Measurements from ENCODE around the gene IARS1. TPM values are rescaled to one million over a fixed set of nuclear protein-coding genes. Genes with fewer than 3 reads are reported as not detected.

IARS1 gene
- total and polyA plus RNA-seq, 2 of the 13 experiments (the other 11 are each of a cell fraction or from before 2014, with no cell fraction given): 55.9 to 185 TPM

DNA sequence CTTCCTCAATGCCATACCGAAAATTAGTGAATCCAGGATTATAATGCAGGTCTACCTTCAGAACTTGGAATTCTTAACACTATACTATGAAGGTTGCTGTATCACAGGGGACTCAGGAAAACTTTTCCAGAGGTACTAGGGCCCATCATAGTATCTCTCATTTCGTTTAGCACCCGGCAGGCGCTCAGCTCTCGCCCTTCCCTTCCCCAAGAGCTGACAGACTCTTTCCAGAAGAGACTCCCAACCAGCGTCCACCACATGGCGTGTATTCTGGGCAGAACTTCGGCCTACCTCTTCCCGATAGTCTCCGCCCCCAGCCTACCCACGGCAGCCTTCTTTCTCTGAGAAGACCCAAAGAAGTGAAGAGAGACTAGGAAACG is 31.4 kb upstream of the IARS1 start:
- DNase-seq (ENCODE audit: low spot score): no peak
- in situ Hi-C loops (cut with HindIII; ENCODE audit: extremely low pct_ligation_motif_present, low pct_unique_long_range_greater_than_20kb) (loop anchor here (10.0 kb wide), 1 partner anchor 310 kb away; no protein-coding TSS in a partner anchor), intact Hi-C loops (cut with micrococcal nuclease; ENCODE audit: unreplicated experiment) (loop anchor here (2.0 kb wide), 1 partner anchor 310 kb away; no protein-coding TSS in a partner anchor)
- Histone ChIP-seq H3K4me3 (replicated peaks in 1 of 3; ENCODE audit: insufficient read depth in 1 of 3, low read depth in 2 of 3, low read length in 3 of 3) (peak overlapping the region; percentile 74 to 98 (median 93)), H3K9ac (ENCODE audit: insufficient read depth, low read depth, low read length) (peak overlapping the region; percentile 98), H3K36me3 (replicated peaks in 1 of 2; ENCODE audit: control insufficient read depth in 1 of 2, insufficient read depth in 2 of 2, low read length in 2 of 2) (peaks cover 0 to 22% of the 10 kb centered on the region in 2 experiments; a peak in 3 of 5 replicates), H3K4me1 (ENCODE audit: insufficient read depth, low read length) (peaks cover 40% of the 10 kb centered on the region), H3K79me2 (ENCODE audit: insufficient read depth, low read length) (peaks cover 29% of the 10 kb centered on the region), H3K27ac (ENCODE audit: extremely low read length, insufficient read depth, low read length) (peak overlapping the region; percentile 96), H3K9me3 (ENCODE audit: low read length) (no peaks in the 10 kb centered on the region), H4K20me1 (ENCODE audit: insufficient read depth, low read length) (no peaks in the 10 kb centered on the region), H3K27me3 (ENCODE audit: control insufficient read depth in 1 of 2, insufficient read depth in 2 of 2, low read length in 2 of 2) (no peaks in the 10 kb centered on the region; a peak in 1 of 5 replicates), H3K4me2 (ENCODE audit: low read depth, low read length) (peak overlapping the region; percentile 94), H2AFZ (ENCODE audit: low read length) (peak overlapping the region; percentile 84)
- WGBS (ENCODE audit: low lambda C conversion rate): 4% methylated on average over 12 of the region's 12 CpGs
- BruUV-seq (replicated peaks): TSS peak; percentile 79
- ChIA-PET POLR2A (interaction anchor here (0.9 to 2.4 kb wide), 6 partner anchors 11 to 1132 kb away, joined by 3 to 12 read pairs (median 4); partner anchors contain the start of gene IPPK), CTCF (ENCODE audit: low intra/inter-chr PET ratio, low total read pairs) (no interaction called here)
- peak; percentile 71 for ATAC-seq
- no peak for FAIRE-seq
- no peak for TF ChIP-seq ZHX2 (IDR thresholded peaks at IDR 0.05; ENCODE audit: low read depth)
- TF ChIP-seq ZHX2 (CRISPR knock-in tag; IDR thresholded peaks at IDR 0.05; ENCODE audit: borderline replicate concordance): 0 out of 2 replicates have a peak, but pooled peaks have one; percentile 52
- TF ChIP-seq ZFX (CRISPR knock-in tag; IDR thresholded peaks at IDR 0.05; ENCODE audit: low read depth): no peak
- no peak for TF ChIP-seq ZBTB21 (CRISPR knock-in tag; IDR thresholded peaks at IDR 0.05)
- 0 out of 2 replicates have a peak, but pooled peaks have one; percentile 36 for TF ChIP-seq MEIS2 (CRISPR knock-in tag; IDR thresholded peaks at IDR 0.05)
- no peak for TF ChIP-seq ZFAT (CRISPR knock-in tag; conservative IDR thresholded peaks at IDR 0.05)
- no peak for TF ChIP-seq RAD51 (IDR thresholded peaks at IDR 0.05; ENCODE audit: borderline replicate concordance)
- no peak for TF ChIP-seq MBD4 (IDR thresholded peaks at IDR 0.05; ENCODE audit: borderline replicate concordance, low read length)
- TF ChIP-seq SMAD3 (CRISPR knock-in tag; IDR thresholded peaks at IDR 0.05): no peak
- no peak for TF ChIP-seq TBX2 (CRISPR knock-in tag; IDR thresholded peaks at IDR 0.05; ENCODE audit: borderline replicate concordance)
- TF ChIP-seq, protein P1, sequence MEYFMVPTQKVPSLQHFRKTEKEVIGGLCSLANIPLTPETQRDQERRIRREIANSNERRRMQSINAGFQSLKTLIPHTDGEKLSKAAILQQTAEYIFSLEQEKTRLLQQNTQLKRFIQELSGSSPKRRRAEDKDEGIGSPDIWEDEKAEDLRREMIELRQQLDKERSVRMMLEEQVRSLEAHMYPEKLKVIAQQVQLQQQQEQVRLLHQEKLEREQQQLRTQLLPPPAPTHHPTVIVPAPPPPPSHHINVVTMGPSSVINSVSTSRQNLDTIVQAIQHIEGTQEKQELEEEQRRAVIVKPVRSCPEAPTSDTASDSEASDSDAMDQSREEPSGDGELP (IDR thresholded peaks at IDR 0.05; ENCODE audit: borderline replicate concordance, low read depth): no peak
- no peak for TF ChIP-seq ETS1 (CRISPR knock-in tag; IDR thresholded peaks at IDR 0.05)
- no peak for TF ChIP-seq MZF1 (CRISPR knock-in tag; IDR thresholded peaks at IDR 0.05; ENCODE audit: borderline replicate concordance)
- 0 out of 2 replicates have a peak, but pooled peaks have one; percentile 46 for TF ChIP-seq JUNB (CRISPR knock-in tag; IDR thresholded peaks at IDR 0.05; ENCODE audit: borderline replicate concordance)
- TF ChIP-seq, protein P2, sequence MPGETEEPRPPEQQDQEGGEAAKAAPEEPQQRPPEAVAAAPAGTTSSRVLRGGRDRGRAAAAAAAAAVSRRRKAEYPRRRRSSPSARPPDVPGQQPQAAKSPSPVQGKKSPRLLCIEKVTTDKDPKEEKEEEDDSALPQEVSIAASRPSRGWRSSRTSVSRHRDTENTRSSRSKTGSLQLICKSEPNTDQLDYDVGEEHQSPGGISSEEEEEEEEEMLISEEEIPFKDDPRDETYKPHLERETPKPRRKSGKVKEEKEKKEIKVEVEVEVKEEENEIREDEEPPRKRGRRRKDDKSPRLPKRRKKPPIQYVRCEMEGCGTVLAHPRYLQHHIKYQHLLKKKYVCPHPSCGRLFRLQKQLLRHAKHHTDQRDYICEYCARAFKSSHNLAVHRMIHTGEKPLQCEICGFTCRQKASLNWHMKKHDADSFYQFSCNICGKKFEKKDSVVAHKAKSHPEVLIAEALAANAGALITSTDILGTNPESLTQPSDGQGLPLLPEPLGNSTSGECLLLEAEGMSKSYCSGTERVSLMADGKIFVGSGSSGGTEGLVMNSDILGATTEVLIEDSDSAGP (CRISPR knock-in tag; IDR thresholded peaks at IDR 0.05; ENCODE audit: borderline replicate concordance): no peak
- TF ChIP-seq RORA (CRISPR knock-in tag; IDR thresholded peaks at IDR 0.05): no peak
